WERI-Rb-1 (cell line): Measurements from ENCODE around the gene GPR37.

Experiments used
- DNase-seq: peaks from one replicate; pipeline ENCODE4 v3.0.0-alpha.2; 2020
- H3K27ac ChIP-seq: fragments of 250-450 bp; sonication (Bioruptor Pico); 2 replicates; pipeline ENCODE4 v1.5.1; 2020; ENCODE audit warnings: mild to moderate bottlenecking, moderate library complexity
- H3K27me3 ChIP-seq: fragments of 250-450 bp; sonication (Bioruptor Pico); 2 replicates; pipeline ENCODE4 v1.5.1; 2021; ENCODE audit warnings: mild to moderate bottlenecking, low read depth, moderate library complexity; ENCODE audit not compliant: insufficient read depth, severe bottlenecking
- H3K36me3 ChIP-seq: fragments of 250-450 bp; sonication (Bioruptor Pico); 2 replicates; pipeline ENCODE4 v1.5.1; 2020; ENCODE audit warnings: mild to moderate bottlenecking, moderate library complexity
- H3K4me3 ChIP-seq: 2 replicates; pipeline ENCODE4 v1.5.1; 2011; ENCODE audit warnings: low read depth, mild to moderate bottlenecking, control low read depth, low read length
- H3K9me3 ChIP-seq: fragments of 250-450 bp; sonication (Bioruptor Pico); 2 replicates; pipeline ENCODE4 v1.5.1; 2021; ENCODE audit warnings: mild to moderate bottlenecking, moderate library complexity; ENCODE audit not compliant: severe bottlenecking
- TF ChIP-seq, protein P1 (sequence below): IDR thresholded peaks from 2 replicates; pipeline ENCODE4 v1.5.1; 2011; ENCODE audit warnings: low read depth, mild to moderate bottlenecking, control low read depth, inconsistent platforms, low read length

GPR37 gene

DNA sequence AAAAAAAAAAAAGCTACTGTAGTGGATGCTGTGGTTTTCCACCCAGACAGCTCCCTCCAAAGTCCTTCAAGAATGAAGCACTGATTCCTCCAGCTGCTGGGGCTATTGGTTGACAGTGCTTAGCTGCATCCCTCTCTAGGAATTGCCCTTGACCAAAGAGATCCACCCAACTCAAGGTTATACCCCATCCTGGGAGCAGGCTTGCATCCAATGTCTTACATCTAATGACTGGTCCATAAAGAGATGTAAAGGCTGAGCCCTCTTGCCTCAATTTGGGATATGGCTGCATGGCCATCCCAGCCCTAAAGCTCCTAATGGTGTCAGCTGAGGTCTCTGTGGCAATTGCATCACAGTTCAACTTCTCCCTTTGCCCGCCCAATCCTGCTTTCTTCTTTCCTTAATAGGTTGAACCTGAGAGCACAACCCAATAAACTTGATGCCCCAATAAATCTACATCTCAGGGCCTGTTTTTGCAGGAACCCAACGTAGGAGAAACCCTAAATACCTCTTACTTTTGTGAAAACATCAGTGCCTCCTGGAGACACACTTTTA, 4.4 kb downstream of the GPR37 start:
- Histone ChIP-seq H3K36me3 (no peaks in the 10 kb centered on the region), H3K4me3 (no peak overlapping the region), H3K27me3 (peaks cover 2% of the 10 kb centered on the region), H3K9me3 (no peaks in the 10 kb centered on the region), H3K27ac (no peak overlapping the region)
- DNase-seq, result no peak
- TF ChIP-seq, protein P1, sequence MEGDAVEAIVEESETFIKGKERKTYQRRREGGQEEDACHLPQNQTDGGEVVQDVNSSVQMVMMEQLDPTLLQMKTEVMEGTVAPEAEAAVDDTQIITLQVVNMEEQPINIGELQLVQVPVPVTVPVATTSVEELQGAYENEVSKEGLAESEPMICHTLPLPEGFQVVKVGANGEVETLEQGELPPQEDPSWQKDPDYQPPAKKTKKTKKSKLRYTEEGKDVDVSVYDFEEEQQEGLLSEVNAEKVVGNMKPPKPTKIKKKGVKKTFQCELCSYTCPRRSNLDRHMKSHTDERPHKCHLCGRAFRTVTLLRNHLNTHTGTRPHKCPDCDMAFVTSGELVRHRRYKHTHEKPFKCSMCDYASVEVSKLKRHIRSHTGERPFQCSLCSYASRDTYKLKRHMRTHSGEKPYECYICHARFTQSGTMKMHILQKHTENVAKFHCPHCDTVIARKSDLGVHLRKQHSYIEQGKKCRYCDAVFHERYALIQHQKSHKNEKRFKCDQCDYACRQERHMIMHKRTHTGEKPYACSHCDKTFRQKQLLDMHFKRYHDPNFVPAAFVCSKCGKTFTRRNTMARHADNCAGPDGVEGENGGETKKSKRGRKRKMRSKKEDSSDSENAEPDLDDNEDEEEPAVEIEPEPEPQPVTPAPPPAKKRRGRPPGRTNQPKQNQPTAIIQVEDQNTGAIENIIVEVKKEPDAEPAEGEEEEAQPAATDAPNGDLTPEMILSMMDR, result no peak

DNA sequence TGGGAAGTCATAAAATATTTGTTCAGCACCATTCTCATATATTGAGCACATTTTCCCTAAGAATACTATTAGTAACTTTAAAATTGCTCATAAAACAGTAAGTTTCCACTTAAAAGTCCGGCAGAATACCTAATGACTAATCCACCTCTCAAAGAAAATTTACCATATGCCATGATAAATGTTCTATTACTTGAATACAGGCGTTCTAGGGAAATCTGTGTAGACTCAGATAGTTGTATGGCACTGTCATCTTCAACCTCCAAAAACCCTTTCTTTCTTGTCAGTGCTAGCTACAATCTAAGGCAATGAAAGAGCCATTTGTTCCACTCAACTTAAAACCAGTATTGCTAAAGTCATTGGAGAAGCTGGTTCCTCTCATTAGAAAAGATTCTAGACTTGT, 7.3 kb downstream of the GPR37 start:
- no peaks in the 10 kb centered on the region for H3K36me3 ChIP-seq
- no peaks in the 10 kb centered on the region for H3K27me3 ChIP-seq
- no peak overlapping the region for H3K4me3 ChIP-seq
- TF ChIP-seq, protein P1, result no peak
- no peaks in the 10 kb centered on the region for H3K9me3 ChIP-seq
- no peak for DNase-seq
- no peak overlapping the region for H3K27ac ChIP-seq

DNA sequence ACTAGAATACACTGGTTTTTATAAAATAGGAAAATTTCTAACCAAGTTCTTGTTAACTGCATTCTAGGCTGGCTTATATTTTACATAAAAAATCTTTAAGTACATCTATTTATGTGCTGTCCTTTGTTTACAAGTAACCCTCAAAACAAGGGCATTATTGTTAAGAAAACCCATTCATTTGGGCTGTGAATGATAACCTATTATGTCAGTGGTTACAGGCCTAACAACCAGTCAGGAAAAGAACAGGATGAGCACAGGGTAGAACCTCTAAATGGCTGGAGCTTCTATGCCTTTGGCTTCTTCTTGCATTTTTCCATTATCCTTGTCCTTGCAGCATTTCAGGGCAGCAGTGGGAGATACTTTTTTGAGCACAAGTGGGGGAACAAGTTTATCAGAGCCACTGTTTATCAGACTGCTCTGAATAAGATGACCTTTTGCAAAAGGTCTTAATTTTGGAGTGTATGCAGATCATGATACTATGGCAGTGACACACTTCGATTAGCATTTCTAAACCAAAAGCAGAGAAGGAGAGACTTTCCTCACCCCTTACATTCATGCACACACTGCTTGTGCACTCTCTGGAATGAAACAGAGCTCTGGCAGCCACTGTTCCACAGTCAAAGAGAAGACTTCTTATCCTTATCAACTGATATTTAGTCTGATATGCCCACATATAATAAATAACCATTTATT, 10.9 kb downstream of the GPR37 start:
- Histone ChIP-seq H3K9me3 (no peaks in the 10 kb centered on the region), H3K4me3 (no peak overlapping the region), H3K27ac (no peak overlapping the region), H3K36me3 (no peaks in the 10 kb centered on the region), H3K27me3 (no peaks in the 10 kb centered on the region)
- TF ChIP-seq, protein P1, result no peak
- no peak for DNase-seq

DNA sequence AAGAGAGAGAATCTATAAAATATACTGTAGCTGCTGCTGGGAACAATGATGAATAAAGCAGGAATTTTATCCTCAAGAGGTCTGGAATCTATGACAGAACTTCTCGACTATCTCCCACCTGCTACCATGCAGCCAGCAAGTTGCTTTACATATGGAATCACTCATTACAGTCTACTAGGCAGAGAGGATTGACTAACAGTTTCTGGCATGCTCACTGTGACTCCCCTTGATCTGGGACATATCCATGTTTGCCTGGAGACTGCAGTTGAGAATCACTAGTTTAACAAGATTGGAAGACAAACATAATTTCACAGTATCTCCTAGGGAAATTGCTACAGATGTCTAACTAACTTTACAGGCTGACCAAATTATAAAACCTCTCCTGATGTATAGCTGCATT, 13.3 kb downstream of the GPR37 start:
- Histone ChIP-seq H3K27me3 (no peaks in the 10 kb centered on the region), H3K27ac (no peak overlapping the region), H3K4me3 (no peak overlapping the region), H3K36me3 (no peaks in the 10 kb centered on the region), H3K9me3 (no peaks in the 10 kb centered on the region)
- TF ChIP-seq, protein P1, result no peak
- no peak for DNase-seq

DNA sequence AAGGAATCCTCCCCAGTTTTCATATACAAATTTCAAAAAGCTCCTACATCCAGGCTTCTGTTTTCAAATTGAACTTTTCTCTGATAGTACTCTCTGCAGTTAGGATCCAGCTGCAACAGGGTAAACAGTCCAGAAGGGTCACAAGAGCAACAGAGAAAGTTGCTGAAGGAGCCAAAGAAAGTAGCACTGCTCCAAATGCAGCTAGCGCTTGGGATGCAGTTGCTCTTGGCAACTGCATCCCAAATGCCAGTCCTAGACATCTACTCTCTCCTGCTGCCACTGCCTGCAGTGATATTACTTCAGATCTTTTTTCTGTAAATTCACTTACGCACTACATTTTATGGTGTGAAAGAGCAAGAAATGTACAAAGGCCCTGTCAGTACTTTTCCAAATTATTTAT, 14.6 kb downstream of the GPR37 start:
- H3K27me3 ChIP-seq, result no peaks in the 10 kb centered on the region
- no peaks in the 10 kb centered on the region for H3K9me3 ChIP-seq
- no peak for DNase-seq
- H3K36me3 ChIP-seq, result no peaks in the 10 kb centered on the region
- no peak overlapping the region for H3K4me3 ChIP-seq
- H3K27ac ChIP-seq, result no peak overlapping the region
- TF ChIP-seq, protein P1, result no peak

DNA sequence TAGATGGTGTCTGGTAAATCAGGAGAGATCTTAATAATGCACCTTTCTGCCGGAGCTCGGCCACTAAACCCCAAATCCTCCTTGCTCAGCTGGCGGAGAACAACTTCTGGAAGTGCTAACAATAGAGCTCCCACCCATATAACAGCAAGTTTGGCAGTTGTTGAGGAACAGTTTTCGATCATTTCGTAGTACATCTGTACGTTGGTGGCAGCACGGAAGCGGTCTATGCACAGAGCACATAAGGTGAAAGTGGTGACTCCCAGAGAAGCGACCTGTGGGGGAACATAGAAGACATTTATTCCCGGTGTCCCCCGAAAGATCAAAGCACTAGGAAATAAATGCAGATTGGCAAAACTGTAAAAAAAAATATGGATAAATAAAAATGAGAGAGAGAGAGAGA, 18.5 kb downstream of the GPR37 start:
- no peaks in the 10 kb centered on the region for H3K27me3 ChIP-seq
- H3K4me3 ChIP-seq, result no peak overlapping the region
- H3K36me3 ChIP-seq, result no peaks in the 10 kb centered on the region
- DNase-seq, result no peak
- no peaks in the 10 kb centered on the region for H3K9me3 ChIP-seq
- H3K27ac ChIP-seq, result no peak overlapping the region
- TF ChIP-seq, protein P1, result no peak
